Right ventricle myocardium inferior (tissue), 1 donor: Measurements from ENCODE around the gene PIP5KL1. TPM values are rescaled to one million over a fixed set of nuclear protein-coding genes. Genes with fewer than 3 reads are reported as not detected.

Experiments
- ATAC-seq: fragments of 200-7000 bp; cut with Tn5 transposase; one replicate; pipeline ENCODE4 v1.9.1; 2020; ENCODE audit warnings: mild to moderate bottlenecking, moderate library complexity
- DNase-seq: peaks from one replicate; pipeline ENCODE4 v3.0.0; 2021; ENCODE audit errors: missing footprints
- intact Hi-C: fragments of 100-400 bp; cut with DNase I; formaldehyde crosslinking; loops from one replicate; pipeline ENCODE4 v1.11.0; 2022
- total RNA-seq: library from RNA; stranded (reverse); fragmentation: NEBNext Ultra II Directional; extraction: Animal tissue kit (Norgen Biotek cat#: 25700); gene quantifications from one replicate; pipeline ENCODE4 v1.2.1, GENCODE V29; 2021
- donor health status: DM: no; HTN: yes; CAD: no; lungs with severe emphysema.

Gene PIP5KL1
- total RNA-seq, 1 donor from 2014 or later: not detected

DNA sequence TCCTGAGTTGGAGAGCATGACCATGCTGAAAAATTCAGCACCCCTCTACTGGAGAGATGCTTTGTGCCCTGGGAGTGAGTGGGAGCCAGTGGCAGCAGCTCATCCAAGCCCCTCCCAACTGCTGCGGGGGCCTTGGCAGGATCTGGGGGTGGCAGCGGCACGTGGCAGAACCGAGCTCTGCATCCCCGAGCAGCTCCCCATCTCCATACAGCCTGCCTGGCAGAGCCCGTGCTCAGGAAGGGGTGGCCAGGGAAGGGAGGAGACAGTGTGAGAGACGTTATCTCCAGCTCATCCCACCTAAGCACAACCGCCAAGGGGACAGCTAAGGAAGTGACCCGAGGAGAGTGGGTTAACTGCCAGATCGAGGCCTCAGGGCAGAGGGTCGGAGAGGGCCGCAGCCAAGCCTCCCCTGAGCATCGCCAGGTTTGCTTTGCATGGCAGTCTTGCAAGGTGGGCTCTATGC lies 24.3 kb upstream of the PIP5KL1 start:
- intact Hi-C loops: no loop called here
- peak; percentile 53 for DNase-seq
- no peak for ATAC-seq

DNA sequence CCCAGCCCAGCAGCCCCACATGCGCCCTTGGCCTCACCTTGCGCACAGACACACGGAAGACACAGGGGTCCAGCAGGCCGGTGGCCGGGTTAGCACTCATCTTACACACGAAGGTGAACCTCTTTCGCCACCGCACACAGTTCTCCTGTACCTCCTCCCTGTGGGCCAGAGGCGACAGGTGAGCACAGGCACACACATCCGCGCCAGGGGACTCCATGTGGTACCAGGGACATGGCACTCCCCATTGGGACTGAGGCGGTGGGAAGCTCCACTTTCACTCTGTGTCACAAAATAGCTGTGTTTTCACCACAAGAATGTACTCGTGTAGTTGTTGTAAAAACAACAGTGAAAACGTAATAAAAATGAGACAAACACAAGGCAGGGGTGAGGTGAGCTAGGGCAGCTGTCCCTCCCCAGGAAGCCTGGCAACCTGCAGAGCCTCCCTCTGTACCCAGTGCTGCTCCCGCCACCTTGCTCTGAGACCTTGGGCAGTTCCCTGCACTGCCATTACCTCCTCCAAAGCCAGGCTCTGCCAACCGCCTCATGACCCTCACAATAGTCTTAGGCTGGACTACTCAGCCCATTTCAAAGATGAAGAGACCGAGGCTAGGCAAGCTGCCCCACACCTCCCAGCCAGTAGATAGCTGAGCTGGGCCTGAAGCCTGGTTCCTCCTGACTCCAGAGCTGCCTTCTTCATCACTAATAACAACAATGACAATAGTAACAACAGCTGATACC lies 23.4 kb upstream of the PIP5KL1 start:
- DNase-seq (peak; percentile 62), ATAC-seq (no peak)
- intact Hi-C loops: no loop called here

DNA sequence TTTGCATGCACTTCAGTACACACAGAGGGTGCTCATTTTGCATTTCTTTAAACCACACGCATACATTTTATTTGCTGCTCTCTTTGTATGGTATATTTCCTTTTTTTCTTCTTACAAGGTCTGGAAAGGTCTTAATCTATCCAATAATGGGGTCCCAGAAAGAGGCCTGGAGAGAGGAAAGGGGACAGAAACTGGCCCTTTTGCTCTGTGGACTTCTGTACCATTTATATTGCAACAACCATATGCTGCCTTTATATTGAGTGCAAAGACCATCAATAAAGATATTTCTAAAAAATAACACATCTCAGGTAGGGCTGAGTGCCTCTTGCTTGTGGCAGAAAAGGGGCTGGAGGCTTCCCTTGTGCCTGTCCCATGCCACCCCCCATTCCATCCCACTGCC lies 22.6 kb upstream of the PIP5KL1 start:
- intact Hi-C loops: no loop called here
- ATAC-seq (no peak), DNase-seq (peak; percentile 9)

GRCh38 chr9:127950513-127951289 lies 20.1 kb upstream of the PIP5KL1 start:
- ATAC-seq (peak; percentile 59), DNase-seq (peak; percentile 85)
- intact Hi-C loops: no loop called here

- DNase-seq (peak; percentile 52), ATAC-seq (peak; percentile 45)
- intact Hi-C loops: no loop called here
Measured at GRCh38 chr9:127949827-127950512, 19.4 kb upstream of the PIP5KL1 start.

- intact Hi-C loops: no loop called here
- ATAC-seq (no peak), DNase-seq (peak; percentile 62)
Measured at GRCh38 chr9:127947841-127948710, 17.5 kb upstream of the PIP5KL1 start.

- intact Hi-C loops: no loop called here
- DNase-seq: peak; percentile 56
Measured at GRCh38 chr9:127946728-127947127, 16.2 kb upstream of the PIP5KL1 start.

DNA sequence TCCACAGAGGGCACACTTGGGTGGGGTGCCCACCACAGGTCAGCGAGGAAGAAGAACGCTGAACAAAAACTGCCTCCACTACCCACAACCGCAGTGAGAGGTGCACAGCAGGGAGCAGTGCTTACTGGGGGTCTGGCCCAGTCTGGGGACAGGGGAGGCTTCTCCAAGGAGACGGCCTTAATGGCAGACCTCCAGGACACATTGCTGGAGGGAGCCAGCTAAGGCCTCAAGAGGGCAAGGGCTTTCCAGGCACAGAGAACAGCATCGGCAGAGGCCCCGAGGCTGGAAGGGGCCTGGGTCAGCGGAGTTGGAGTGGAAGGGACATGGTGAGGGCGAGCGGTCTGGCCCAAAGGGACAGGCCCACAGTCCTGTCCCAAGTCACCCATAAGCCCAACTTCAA lies 15.4 kb upstream of the PIP5KL1 start:
- intact Hi-C loops: no loop called here
- DNase-seq: peak; percentile 44
- ATAC-seq: no peak

More at GRCh38 chr9:127946728-127947127, 16.2 kb upstream of the PIP5KL1 start:
- peak; percentile 11 for ATAC-seq

GRCh38 chr9:127945338-127945737 lies 14.8 kb upstream of the PIP5KL1 start:
- intact Hi-C loops: no loop called here
- ATAC-seq (no peak), DNase-seq (peak; percentile 59)

DNA sequence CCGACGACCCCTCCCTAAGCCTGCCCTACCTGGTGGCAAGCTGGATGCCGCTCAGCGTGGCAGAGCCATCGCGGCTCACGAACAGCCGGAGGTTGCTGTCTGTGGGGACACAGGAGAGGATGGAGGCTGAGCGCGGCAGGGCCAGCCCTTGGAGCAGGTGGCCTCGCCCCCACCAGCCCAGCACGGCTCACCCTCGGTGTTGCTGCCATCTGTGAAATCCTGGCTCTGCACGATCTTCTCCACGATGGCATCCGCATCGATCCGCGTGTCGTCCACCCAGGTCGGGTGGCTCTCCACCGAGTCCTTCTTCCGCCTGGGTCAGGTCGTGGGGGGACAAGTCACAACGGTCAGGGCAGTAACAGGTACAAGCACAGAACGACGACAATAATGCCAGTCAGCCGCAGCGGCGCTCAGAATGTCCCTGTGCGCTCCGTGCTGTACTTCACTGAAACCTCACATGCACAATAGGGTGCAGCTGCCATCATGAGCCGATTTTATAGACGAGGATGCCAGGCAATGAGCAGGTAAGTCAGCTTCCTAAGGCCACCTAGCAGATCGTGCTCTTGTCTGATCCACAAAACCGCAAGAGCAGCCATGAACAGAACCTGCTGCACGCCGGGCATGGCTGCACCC lies 14.1 kb upstream of the PIP5KL1 start:
- peak; percentile 53 for DNase-seq
- ATAC-seq: no peak

DNA sequence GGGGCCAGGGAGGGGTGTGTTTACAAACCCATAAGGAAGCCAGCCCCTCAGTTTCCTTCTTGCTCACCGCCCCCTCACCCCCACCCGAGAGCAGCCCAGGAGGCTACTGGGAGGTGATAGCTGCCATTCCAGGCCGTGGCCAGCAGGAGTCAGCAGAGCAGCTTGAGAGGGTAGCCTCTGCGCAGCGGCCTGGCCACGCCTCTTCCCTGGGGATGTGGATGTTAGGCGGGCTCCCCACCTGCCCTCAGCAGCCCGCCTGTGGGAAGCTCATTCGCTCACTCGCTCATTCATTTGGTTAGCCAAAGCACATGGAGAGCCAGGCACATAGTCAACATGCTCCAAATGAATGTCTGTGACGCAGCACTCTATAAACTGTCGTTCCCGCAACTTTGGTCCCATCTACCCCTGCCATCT lies 13.2 kb upstream of the PIP5KL1 start:
- DNase-seq (peak; percentile 93), ATAC-seq (peak; percentile 79)
- intact Hi-C loops: loop anchor here (1.0 to 5.0 kb wide), 3 partner anchors 37 to 174 kb away; partner anchors contain the start of gene EEIG1

More for the DNA sequence above, 14.1 kb upstream of the PIP5KL1 start:
- intact Hi-C loops: loop anchor here (5.0 kb wide), 1 partner anchor 173 kb away; no protein-coding TSS in a partner anchor

- ATAC-seq (no peak), DNase-seq (peak; percentile 50)
- intact Hi-C loops: loop anchor here (1.0 to 5.0 kb wide), 3 partner anchors 38 to 174 kb away; partner anchors contain the start of gene EEIG1
Measured at GRCh38 chr9:127943011-127943662, 12.6 kb upstream of the PIP5KL1 start.

- intact Hi-C loops: loop anchor here (1.0 to 5.0 kb wide), 3 partner anchors 38 to 175 kb away; partner anchors contain the start of gene EEIG1
Measured at GRCh38 chr9:127942216-127943010, 11.8 kb upstream of the PIP5KL1 start.

DNA sequence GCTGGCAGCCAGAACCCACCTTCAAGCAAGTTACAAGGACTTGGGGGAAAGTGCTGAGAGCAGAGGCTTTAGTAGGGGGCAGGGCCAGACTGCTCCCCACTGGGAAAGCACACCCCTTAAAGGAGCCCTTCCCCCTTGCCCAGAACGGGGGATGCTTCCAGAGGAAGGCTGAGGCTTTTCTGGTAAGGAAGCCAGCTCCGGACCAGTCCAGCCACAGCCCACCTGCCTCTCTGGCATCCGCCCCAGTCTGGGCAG lies 11.3 kb upstream of the PIP5KL1 start:
- intact Hi-C loops: loop anchor here (2.0 to 5.0 kb wide), 2 partner anchors 39 to 175 kb away; partner anchors contain the start of gene EEIG1
- ATAC-seq: no peak
- DNase-seq: no peak

More at GRCh38 chr9:127942216-127943010, 11.8 kb upstream of the PIP5KL1 start:
- ATAC-seq: peak; percentile 64
- DNase-seq: peak; percentile 90

- DNase-seq (peak; percentile 53), ATAC-seq (no peak)
- intact Hi-C loops: loop anchor here (5.0 kb wide), 1 partner anchor 176 kb away; no protein-coding TSS in a partner anchor
Measured at GRCh38 chr9:127941062-127941960, 10.7 kb upstream of the PIP5KL1 start.
